ENCODE measurements around the gene HRC.
"Not testable (repeated sequence)": the region's sequence is repeated elsewhere in the genome, so short reads cannot be mapped to it uniquely, and the experiment has no call there.

The HRC gene

GRCh38 chr19:49160450-49161189 lies 5.4 kb upstream of the HRC start:
- DNase-seq (ENCODE audit: low read depth, low spot score), result no peak

- no peak for DNase-seq (ENCODE audit: low read depth, low spot score)
Observed at GRCh38 chr19:49157445-49158224, 2.4 kb upstream of the HRC start, which contains the start of gene TRPM4. Gene TRPM4, plus strand, starts transcription at chr19:49157792. Its CDS starts 75 bp downstream, at chr19:49157867.

GRCh38 chr19:49155820-49156346 lies 687 bp upstream of the HRC start:
- no peak for DNase-seq (ENCODE audit: low read depth, low spot score)

- DNase-seq (ENCODE audit: low read depth, low spot score), result no peak
Observed at GRCh38 chr19:49154279-49154678, 917 bp downstream of the HRC start.

GRCh38 chr19:49153167-49153809 lies 1.9 kb downstream of the HRC start:
- DNase-seq (ENCODE audit: low read depth, low spot score), result no peak

GRCh38 chr19:49152119-49152550 lies 3.1 kb downstream of the HRC start:
- no peak for DNase-seq (ENCODE audit: low read depth, low spot score)

- DNase-seq (ENCODE audit: low read depth, low spot score), result no peak
Observed at GRCh38 chr19:49151267-49152118, 3.7 kb downstream of the HRC start.

- DNase-seq (ENCODE audit: low read depth, low spot score), result no peak
Observed at GRCh38 chr19:49150944-49151243, 4.3 kb downstream of the HRC start.

GRCh38 chr19:49150106-49150943 lies 4.9 kb downstream of the HRC start:
- no peak for DNase-seq (ENCODE audit: low read depth, low spot score)

GRCh38 chr19:49149652-49150105 lies 5.5 kb downstream of the HRC start:
- no peak for DNase-seq (ENCODE audit: low read depth, low spot score)

- no peak for DNase-seq (ENCODE audit: low read depth, low spot score)
Observed at GRCh38 chr19:49148784-49149651, 6.2 kb downstream of the HRC start.

GRCh38 chr19:49148044-49148682 lies 7.0 kb downstream of the HRC start:
- no peak for DNase-seq (ENCODE audit: low read depth, low spot score)

GRCh38 chr19:49146408-49146770 lies 8.8 kb downstream of the HRC start:
- DNase-seq (ENCODE audit: low read depth, low spot score), result not testable (repeated sequence)

- no peak for DNase-seq (ENCODE audit: low read depth, low spot score)
Observed at GRCh38 chr19:49145573-49146407, 9.4 kb downstream of the HRC start.

- DNase-seq (ENCODE audit: low read depth, low spot score), result no peak
Observed at GRCh38 chr19:49142866-49143335, 12.3 kb downstream of the HRC start.

- DNase-seq (ENCODE audit: low read depth, low spot score), result no peak
Observed at GRCh38 chr19:49141352-49141751, 13.8 kb downstream of the HRC start.

GRCh38 chr19:49140951-49141350 lies 14.2 kb downstream of the HRC start:
- DNase-seq (ENCODE audit: low read depth, low spot score), result no peak

- DNase-seq (ENCODE audit: low read depth, low spot score), result no peak
Observed at GRCh38 chr19:49136771-49137171, 18.4 kb downstream of the HRC start.

Data from iPS DF 19.7 (cell line).